ENCODE measurements around the gene PTPRM. TPM values are rescaled to one million over a fixed set of nuclear protein-coding genes. Genes with fewer than 3 reads are reported as not detected.

Gene PTPRM
- total and polyA plus RNA-seq, 2 of the 4 experiments (the other 2 are of a cell fraction), result 28.3 to 51.2 TPM

DNA sequence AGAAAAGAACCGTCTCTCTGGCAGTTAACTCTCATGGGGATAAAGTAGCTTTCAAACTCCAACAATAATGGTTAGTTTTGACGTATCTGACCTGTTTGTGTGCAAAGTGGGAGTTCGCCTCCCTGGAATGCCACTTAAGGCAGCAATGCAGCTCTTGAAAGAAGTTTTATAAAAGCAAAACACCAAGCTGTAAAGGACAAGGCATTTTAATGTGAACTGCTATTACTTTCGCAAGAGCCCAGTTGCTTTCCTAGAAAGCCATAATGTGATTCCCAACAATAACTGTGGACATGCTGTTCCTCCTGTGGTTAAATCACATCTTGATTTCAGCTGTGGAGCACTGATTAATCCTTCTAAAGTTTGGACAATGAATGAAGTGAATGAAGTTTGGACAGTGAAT lies 303.7 kb downstream of the PTPRM start:
- Histone ChIP-seq H2BK5ac (ENCODE audit: low read depth, low read length, poor library complexity, severe bottlenecking) (no peak overlapping the region), H2BK20ac (ENCODE audit: low read depth, low read length) (no peak overlapping the region), H3K79me1 (ENCODE audit: low read depth in 1 of 2, low read length in 2 of 2) (peaks cover 0 to 10% of the 10 kb centered on the region in 2 experiments; a peak in 1 of 4 replicates), H3K4me2 (ENCODE audit: low read depth, low read length) (no peak overlapping the region), H3K9ac (ENCODE audit: low read depth, low read length) (no peak overlapping the region), H2BK120ac (ENCODE audit: low read depth, low read length) (no peak overlapping the region), H4K8ac (ENCODE audit: low read depth in 2 of 2, low read length in 2 of 2) (no peak overlapping the region), H3K23ac (ENCODE audit: low read depth, low read length) (no peak overlapping the region), H4K5ac (ENCODE audit: low read depth, low read length) (no peak overlapping the region), H2AK5ac (ENCODE audit: low read depth, low read length) (no peak overlapping the region), H3K4ac (ENCODE audit: low read depth, low read length) (no peak overlapping the region), H3K27ac (ENCODE audit: insufficient read depth, low read length) (no peak overlapping the region), H4K20me1 (ENCODE audit: insufficient read depth, low read length) (peaks cover 3% of the 10 kb centered on the region; the same call in 1 of the 2 replicates), H3K9me1 (ENCODE audit: insufficient read depth, low read length) (0 out of 2 replicates have a peak, but pooled peaks cover 3% of the 10 kb centered on the region), H2AK9ac (replicated peaks; ENCODE audit: low read depth, low read length, poor library complexity) (no peak overlapping the region), H3K9me3 (ENCODE audit: control insufficient read depth, insufficient read depth, low read length) (no peaks in the 10 kb centered on the region), H2AFZ (replicated peaks; ENCODE audit: low read length, poor library complexity) (no peak overlapping the region), H3K4me1 (ENCODE audit: control insufficient read depth, insufficient read depth, low read length) (peaks cover 7% of the 10 kb centered on the region), H3K56ac (ENCODE audit: extremely low read depth, insufficient read depth, low read length) (no peak overlapping the region), H3K36me3 (ENCODE audit: control insufficient read depth, insufficient read depth, low read length) (no peaks in the 10 kb centered on the region), H3K18ac (ENCODE audit: low read depth, low read length) (no peak overlapping the region), H4K91ac (ENCODE audit: insufficient read depth, low read depth, low read length) (no peak overlapping the region; the same call in 1 of the 2 replicates), H3K4me3 (ENCODE audit: insufficient read depth, low read depth, low read length) (no peak overlapping the region), H2BK15ac (ENCODE audit: low read depth, low read length) (no peak overlapping the region; the same call in 2 of the 3 replicates), H3K27me3 (ENCODE audit: control insufficient read depth, insufficient read depth, low read length) (no peaks in the 10 kb centered on the region), H3K14ac (replicated peaks; ENCODE audit: low read depth, low read length) (no peak overlapping the region)
- intact Hi-C loops (cut with micrococcal nuclease) (no loop called here), dilution Hi-C loops (cut with HindIII; ENCODE audit: low sequenced_read_pairs, unreplicated experiment) (no loop called here), in situ Hi-C loops (cut with MboI; ENCODE audit: low sequenced_read_pairs) (no loop called here)
- WGBS, 2 experiments (ENCODE audit: extremely low coverage in 2 of 2, insufficient read length in 1 of 2), result no CpG with 5 or more reads among the region's 4 CpGs
- DNase-seq (peak; percentile 14), ATAC-seq (ENCODE audit: low read depth) (no peak)
- no peak for TF ChIP-seq MAZ (IDR thresholded peaks at IDR 0.05; ENCODE audit: borderline replicate concordance, low read depth, low read length)
- no peak for TF ChIP-seq RCOR1 (IDR thresholded peaks at IDR 0.05; ENCODE audit: insufficient replicate concordance, low read length)
- no peak for TF ChIP-seq RFX5 (IDR thresholded peaks at IDR 0.05; ENCODE audit: low read depth, low read length)
- no peak for TF ChIP-seq CEBPB (IDR thresholded peaks at IDR 0.05; ENCODE audit: low read depth, low read length)
- TF ChIP-seq, protein P1, sequence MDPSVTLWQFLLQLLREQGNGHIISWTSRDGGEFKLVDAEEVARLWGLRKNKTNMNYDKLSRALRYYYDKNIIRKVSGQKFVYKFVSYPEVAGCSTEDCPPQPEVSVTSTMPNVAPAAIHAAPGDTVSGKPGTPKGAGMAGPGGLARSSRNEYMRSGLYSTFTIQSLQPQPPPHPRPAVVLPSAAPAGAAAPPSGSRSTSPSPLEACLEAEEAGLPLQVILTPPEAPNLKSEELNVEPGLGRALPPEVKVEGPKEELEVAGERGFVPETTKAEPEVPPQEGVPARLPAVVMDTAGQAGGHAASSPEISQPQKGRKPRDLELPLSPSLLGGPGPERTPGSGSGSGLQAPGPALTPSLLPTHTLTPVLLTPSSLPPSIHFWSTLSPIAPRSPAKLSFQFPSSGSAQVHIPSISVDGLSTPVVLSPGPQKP (IDR thresholded peaks at IDR 0.05; ENCODE audit: borderline replicate concordance, low read depth, low read length), result no peak
- TF ChIP-seq CHD1 (IDR thresholded peaks at IDR 0.05; ENCODE audit: low read depth, low read length), result no peak
- TF ChIP-seq MAFK (IDR thresholded peaks at IDR 0.05; ENCODE audit: low read depth, low read length), result no peak
- TF ChIP-seq, protein P2, sequence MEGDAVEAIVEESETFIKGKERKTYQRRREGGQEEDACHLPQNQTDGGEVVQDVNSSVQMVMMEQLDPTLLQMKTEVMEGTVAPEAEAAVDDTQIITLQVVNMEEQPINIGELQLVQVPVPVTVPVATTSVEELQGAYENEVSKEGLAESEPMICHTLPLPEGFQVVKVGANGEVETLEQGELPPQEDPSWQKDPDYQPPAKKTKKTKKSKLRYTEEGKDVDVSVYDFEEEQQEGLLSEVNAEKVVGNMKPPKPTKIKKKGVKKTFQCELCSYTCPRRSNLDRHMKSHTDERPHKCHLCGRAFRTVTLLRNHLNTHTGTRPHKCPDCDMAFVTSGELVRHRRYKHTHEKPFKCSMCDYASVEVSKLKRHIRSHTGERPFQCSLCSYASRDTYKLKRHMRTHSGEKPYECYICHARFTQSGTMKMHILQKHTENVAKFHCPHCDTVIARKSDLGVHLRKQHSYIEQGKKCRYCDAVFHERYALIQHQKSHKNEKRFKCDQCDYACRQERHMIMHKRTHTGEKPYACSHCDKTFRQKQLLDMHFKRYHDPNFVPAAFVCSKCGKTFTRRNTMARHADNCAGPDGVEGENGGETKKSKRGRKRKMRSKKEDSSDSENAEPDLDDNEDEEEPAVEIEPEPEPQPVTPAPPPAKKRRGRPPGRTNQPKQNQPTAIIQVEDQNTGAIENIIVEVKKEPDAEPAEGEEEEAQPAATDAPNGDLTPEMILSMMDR (conservative IDR thresholded peaks at IDR 0.05; ENCODE audit: low read depth, low read length), result no peak
- TF ChIP-seq, protein P3, sequence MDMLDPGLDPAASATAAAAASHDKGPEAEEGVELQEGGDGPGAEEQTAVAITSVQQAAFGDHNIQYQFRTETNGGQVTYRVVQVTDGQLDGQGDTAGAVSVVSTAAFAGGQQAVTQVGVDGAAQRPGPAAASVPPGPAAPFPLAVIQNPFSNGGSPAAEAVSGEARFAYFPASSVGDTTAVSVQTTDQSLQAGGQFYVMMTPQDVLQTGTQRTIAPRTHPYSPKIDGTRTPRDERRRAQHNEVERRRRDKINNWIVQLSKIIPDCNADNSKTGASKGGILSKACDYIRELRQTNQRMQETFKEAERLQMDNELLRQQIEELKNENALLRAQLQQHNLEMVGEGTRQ (IDR thresholded peaks at IDR 0.05; ENCODE audit: low read depth, low read length), result no peak
- no peak for TF ChIP-seq POLR2A (IDR thresholded peaks at IDR 0.05; ENCODE audit: low read depth, low read length)
- no peak for TF ChIP-seq NFE2L2 (IDR thresholded peaks at IDR 0.05; ENCODE audit: low read depth, low read length)
- TF ChIP-seq BHLHE40 (IDR thresholded peaks at IDR 0.05; ENCODE audit: low read depth, low read length), result no peak
- no peak for TF ChIP-seq FOS (IDR thresholded peaks at IDR 0.05; ENCODE audit: low read depth, low read length)
- no peak for TF ChIP-seq RAD21 (IDR thresholded peaks at IDR 0.05; ENCODE audit: low read length)
- CTCF ChIA-PET, result no interaction called here
- POLR2A ChIA-PET (ENCODE audit: unreplicated experiment), result no interaction called here
- BruUV-seq (replicated peaks), result no TSS peak
